ENCODE data around the gene TADA1. TPM values are rescaled to one million over a fixed set of nuclear protein-coding genes. Genes with fewer than 3 reads are reported as not detected.

The TADA1 gene
- total and polyA plus RNA-seq, 4 donors, result 9.1 to 21.3 (median 15.0) TPM

DNA sequence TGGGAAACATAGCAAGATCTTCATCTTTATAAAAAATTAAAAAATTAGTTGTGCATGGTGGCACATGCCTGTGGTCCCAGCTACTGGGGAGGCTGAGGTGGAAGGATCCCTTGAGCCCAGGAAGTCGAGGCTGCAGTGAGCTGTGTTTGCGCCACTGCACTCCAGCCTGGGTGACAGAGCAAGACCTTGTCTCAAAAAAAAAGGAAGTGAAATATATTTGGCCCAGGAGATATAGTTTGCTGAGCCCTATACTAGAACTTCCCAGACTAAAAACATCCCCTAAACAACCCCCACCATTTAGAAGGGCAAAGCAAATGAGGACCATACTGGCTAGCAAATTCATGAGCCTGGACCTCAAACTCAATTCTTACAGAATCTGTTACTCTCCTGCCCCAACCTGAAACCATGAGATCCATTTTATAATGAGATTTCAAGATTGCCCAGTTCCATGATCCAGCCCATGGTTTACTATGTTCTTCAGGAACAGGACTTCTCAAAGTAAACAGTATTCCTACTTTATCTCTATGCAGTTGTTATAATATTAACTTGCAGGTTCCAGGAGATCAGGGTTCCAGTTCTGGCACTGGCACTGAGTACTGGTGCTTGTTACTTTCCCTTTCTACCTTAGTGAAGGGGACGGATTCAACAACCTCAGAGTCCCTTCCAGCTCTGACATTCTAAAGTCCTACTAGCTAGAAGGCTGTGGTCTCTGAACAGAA lies 48.9 kb upstream of the TADA1 start:
- H3K4me3 ChIP-seq (ENCODE audit: low read depth in 1 of 3, low read length in 3 of 3), result no peak overlapping the region
- H3K9me3 ChIP-seq (ENCODE audit: control insufficient read depth in 4 of 4, low read length in 3 of 4), result no peaks in the 10 kb centered on the region
- peaks cover 0 to 1% (median 0%) of the 10 kb centered on the region in 4 donors for H3K36me3 ChIP-seq (ENCODE audit: control insufficient read depth in 4 of 4, insufficient read depth in 3 of 4, low read depth in 1 of 4, low read length in 3 of 4)
- no peak for DNase-seq (ENCODE audit: low spot score)
- no peaks in the 10 kb centered on the region for H3K27me3 ChIP-seq (ENCODE audit: control insufficient read depth in 4 of 4, insufficient read depth in 4 of 4, low read length in 3 of 4)
- no peak for TF ChIP-seq JUND (IDR thresholded peaks at IDR 0.05)
- TF ChIP-seq EGR1 (IDR thresholded peaks at IDR 0.05; ENCODE audit: low read depth in 2 of 2), result no peak
- no peak for TF ChIP-seq GABPA (IDR thresholded peaks at IDR 0.05 in 1 of 2, conservative IDR thresholded peaks at IDR 0.05 in 1 of 2)
- no peak for TF ChIP-seq NR2F2 (IDR thresholded peaks at IDR 0.05)
- no peak for TF ChIP-seq FOXA1 (IDR thresholded peaks at IDR 0.05)
- TF ChIP-seq, protein P1, sequence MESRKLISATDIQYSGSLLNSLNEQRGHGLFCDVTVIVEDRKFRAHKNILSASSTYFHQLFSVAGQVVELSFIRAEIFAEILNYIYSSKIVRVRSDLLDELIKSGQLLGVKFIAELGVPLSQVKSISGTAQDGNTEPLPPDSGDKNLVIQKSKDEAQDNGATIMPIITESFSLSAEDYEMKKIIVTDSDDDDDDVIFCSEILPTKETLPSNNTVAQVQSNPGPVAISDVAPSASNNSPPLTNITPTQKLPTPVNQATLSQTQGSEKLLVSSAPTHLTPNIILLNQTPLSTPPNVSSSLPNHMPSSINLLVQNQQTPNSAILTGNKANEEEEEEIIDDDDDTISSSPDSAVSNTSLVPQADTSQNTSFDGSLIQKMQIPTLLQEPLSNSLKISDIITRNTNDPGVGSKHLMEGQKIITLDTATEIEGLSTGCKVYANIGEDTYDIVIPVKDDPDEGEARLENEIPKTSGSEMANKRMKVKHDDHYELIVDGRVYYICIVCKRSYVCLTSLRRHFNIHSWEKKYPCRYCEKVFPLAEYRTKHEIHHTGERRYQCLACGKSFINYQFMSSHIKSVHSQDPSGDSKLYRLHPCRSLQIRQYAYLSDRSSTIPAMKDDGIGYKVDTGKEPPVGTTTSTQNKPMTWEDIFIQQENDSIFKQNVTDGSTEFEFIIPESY (IDR thresholded peaks at IDR 0.05), result no peak
- no peak for TF ChIP-seq HNF4G (IDR thresholded peaks at IDR 0.05)
- no peak for TF ChIP-seq CTCF (IDR thresholded peaks at IDR 0.05; ENCODE audit: low read depth, low read length, missing input control)
- TF ChIP-seq FOXA2 (IDR thresholded peaks at IDR 0.05), result no peak
- 86% methylated on average over 3 of the region's 3 CpGs for WGBS
- H3K4me1 ChIP-seq (ENCODE audit: control insufficient read depth in 4 of 4, insufficient read depth in 4 of 4, low read length in 3 of 4), result peaks cover 6 to 9% (median 8%) of the 10 kb centered on the region in 4 donors
- no peak overlapping the region for H3K27ac ChIP-seq (ENCODE audit: low read depth in 1 of 2, low read length in 2 of 2)
- H3K9ac ChIP-seq (ENCODE audit: low read depth in 1 of 2, low read length in 2 of 2), result no peak overlapping the region

DNA sequence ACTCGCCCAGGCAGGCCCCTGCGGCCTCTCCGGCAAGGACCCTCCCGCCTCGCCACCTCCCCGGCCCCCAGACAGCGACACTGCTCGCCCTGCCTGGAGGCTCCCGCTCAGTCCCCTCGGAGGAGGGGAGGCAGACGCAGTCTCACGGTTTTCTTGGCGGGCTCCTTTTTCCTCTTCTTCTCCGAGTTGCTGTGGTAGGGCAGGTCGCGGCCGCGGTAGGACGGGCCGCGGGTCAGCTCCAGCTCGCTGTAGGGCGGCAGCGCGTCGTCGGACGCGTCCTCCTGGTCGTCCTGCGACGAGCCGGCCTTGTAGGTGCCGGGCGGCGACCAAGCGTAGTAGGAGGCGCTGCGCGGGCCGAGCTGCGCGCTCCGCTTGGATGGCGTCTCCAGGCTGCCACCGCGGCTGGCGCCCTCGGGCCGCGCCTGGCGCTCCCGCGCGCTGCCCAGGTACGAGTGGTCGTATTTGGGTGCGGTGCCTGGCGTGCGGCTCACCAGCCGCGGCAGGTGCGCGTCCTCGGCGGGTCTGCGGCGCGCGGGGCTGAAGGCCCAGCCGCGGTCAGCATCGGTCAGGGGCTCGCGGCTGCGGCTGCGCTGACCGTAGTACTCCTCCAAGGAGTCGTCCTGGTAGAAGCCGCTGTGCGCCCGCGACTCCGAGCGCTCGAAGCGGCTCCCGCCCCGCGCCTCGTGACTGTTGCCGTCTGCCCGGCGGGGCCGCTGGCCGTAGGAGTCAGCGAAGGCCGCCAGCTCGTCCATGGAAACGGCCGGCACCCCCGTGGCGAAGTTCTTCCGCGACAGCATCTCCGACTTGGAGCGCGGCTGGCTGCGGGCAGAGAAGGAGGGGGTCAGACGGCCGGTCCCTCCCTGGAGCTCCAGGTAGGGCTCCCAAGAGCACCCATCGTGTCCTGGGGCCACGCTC lies 44.8 kb upstream of the TADA1 start:
- Histone ChIP-seq H3K9me3 (ENCODE audit: control insufficient read depth in 4 of 4, low read length in 3 of 4) (no peaks in the 10 kb centered on the region), H3K9ac (ENCODE audit: low read depth in 1 of 2, low read length in 2 of 2) (no peak overlapping the region), H3K36me3 (ENCODE audit: control insufficient read depth in 4 of 4, insufficient read depth in 3 of 4, low read depth in 1 of 4, low read length in 3 of 4) (no peaks in the 10 kb centered on the region), H3K4me1 (ENCODE audit: control insufficient read depth in 4 of 4, insufficient read depth in 4 of 4, low read length in 3 of 4) (peaks cover 6 to 9% (median 8%) of the 10 kb centered on the region in 4 donors), H3K27ac (ENCODE audit: low read depth in 1 of 2, low read length in 2 of 2) (no peak overlapping the region), H3K27me3 (ENCODE audit: control insufficient read depth in 4 of 4, insufficient read depth in 4 of 4, low read length in 3 of 4) (peaks cover 0 to 4% (median 1%) of the 10 kb centered on the region in 4 donors), H3K4me3 (ENCODE audit: low read depth in 1 of 3, low read length in 3 of 3) (peak overlapping the region in 2 of 3 donors; percentile 34 to 40)
- DNase-seq (ENCODE audit: low spot score), result no peak
- 11% methylated on average over 113 of the region's 113 CpGs for WGBS
- TF ChIP-seq, protein P1 (IDR thresholded peaks at IDR 0.05), result no peak
- TF ChIP-seq RXRA (IDR thresholded peaks at IDR 0.05) (no peak), YY1 (IDR thresholded peaks at IDR 0.05) (no peak), ATF3 (IDR thresholded peaks at IDR 0.05) (no peak), GABPA (IDR thresholded peaks at IDR 0.05 in 1 of 2, conservative IDR thresholded peaks at IDR 0.05 in 1 of 2) (no peak), EGR1 (IDR thresholded peaks at IDR 0.05; ENCODE audit: low read depth in 2 of 2) (no peak), FOXA1 (IDR thresholded peaks at IDR 0.05) (no peak), FOXA2 (IDR thresholded peaks at IDR 0.05) (no peak), NR2F2 (IDR thresholded peaks at IDR 0.05) (no peak), JUND (IDR thresholded peaks at IDR 0.05) (no peak), TAF1 (conservative IDR thresholded peaks at IDR 0.05) (no peak), HNF4A (conservative IDR thresholded peaks at IDR 0.05) (no peak), HNF4G (IDR thresholded peaks at IDR 0.05) (no peak), SP1 (IDR thresholded peaks at IDR 0.05) (no peak)
- TF ChIP-seq, protein P2, sequence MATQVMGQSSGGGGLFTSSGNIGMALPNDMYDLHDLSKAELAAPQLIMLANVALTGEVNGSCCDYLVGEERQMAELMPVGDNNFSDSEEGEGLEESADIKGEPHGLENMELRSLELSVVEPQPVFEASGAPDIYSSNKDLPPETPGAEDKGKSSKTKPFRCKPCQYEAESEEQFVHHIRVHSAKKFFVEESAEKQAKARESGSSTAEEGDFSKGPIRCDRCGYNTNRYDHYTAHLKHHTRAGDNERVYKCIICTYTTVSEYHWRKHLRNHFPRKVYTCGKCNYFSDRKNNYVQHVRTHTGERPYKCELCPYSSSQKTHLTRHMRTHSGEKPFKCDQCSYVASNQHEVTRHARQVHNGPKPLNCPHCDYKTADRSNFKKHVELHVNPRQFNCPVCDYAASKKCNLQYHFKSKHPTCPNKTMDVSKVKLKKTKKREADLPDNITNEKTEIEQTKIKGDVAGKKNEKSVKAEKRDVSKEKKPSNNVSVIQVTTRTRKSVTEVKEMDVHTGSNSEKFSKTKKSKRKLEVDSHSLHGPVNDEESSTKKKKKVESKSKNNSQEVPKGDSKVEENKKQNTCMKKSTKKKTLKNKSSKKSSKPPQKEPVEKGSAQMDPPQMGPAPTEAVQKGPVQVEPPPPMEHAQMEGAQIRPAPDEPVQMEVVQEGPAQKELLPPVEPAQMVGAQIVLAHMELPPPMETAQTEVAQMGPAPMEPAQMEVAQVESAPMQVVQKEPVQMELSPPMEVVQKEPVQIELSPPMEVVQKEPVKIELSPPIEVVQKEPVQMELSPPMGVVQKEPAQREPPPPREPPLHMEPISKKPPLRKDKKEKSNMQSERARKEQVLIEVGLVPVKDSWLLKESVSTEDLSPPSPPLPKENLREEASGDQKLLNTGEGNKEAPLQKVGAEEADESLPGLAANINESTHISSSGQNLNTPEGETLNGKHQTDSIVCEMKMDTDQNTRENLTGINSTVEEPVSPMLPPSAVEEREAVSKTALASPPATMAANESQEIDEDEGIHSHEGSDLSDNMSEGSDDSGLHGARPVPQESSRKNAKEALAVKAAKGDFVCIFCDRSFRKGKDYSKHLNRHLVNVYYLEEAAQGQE (IDR thresholded peaks at IDR 0.05), result no peak
- TF ChIP-seq, protein P3, sequence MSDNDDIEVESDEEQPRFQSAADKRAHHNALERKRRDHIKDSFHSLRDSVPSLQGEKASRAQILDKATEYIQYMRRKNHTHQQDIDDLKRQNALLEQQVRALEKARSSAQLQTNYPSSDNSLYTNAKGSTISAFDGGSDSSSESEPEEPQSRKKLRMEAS (IDR thresholded peaks at IDR 0.05), result no peak
